Astrocyte (in vitro differentiated cells and primary cell): ENCODE measurements around the gene CASP3.

ENCODE experiments used
- EZH2 ChIP-seq: IDR thresholded peaks from 2 replicates; pipeline ENCODE4 v1.6.1; 2012; ENCODE audit warnings: mild to moderate bottlenecking, low read length, inconsistent platforms; ENCODE audit not compliant: insufficient read depth
- TF ChIP-seq, protein P1 (sequence below): IDR thresholded peaks from 2 replicates; pipeline ENCODE4 v1.5.1; 2011; ENCODE audit warnings: low read depth, mild to moderate bottlenecking, inconsistent platforms, low read length, moderate library complexity; ENCODE audit not compliant: insufficient read depth

DNA sequence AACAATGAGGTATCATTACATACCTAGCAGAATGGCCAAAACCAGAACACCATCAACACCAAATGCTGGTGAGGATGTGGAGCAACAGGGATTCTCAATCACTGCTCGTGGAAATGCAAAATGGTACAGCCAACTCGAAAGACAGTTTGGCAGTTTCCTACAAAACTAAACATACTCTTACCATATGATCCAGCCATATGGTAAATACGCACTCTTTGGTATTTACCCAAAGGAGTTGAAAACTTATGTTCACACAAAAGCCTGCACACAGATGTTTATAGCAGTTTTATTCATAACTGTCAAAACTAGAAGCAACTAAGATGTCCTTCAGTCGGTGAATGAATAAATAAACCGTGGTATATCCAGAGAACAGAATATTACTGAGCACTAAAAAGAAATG, 7.8 kb downstream of the CASP3 start:
- no peak for TF ChIP-seq EZH2
- TF ChIP-seq, protein P1, sequence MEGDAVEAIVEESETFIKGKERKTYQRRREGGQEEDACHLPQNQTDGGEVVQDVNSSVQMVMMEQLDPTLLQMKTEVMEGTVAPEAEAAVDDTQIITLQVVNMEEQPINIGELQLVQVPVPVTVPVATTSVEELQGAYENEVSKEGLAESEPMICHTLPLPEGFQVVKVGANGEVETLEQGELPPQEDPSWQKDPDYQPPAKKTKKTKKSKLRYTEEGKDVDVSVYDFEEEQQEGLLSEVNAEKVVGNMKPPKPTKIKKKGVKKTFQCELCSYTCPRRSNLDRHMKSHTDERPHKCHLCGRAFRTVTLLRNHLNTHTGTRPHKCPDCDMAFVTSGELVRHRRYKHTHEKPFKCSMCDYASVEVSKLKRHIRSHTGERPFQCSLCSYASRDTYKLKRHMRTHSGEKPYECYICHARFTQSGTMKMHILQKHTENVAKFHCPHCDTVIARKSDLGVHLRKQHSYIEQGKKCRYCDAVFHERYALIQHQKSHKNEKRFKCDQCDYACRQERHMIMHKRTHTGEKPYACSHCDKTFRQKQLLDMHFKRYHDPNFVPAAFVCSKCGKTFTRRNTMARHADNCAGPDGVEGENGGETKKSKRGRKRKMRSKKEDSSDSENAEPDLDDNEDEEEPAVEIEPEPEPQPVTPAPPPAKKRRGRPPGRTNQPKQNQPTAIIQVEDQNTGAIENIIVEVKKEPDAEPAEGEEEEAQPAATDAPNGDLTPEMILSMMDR = no peak
